Activated naive CD8-positive, alpha-beta T cell treated with anti-CD3 and anti-CD28 coated beads, Interleukin-2, amount 10 ng/mL, durations not matched to agents 7 days and 5 days (primary cell): ENCODE data around the gene DNMT1. TPM values are rescaled to one million over a fixed set of nuclear protein-coding genes. Genes with fewer than 3 reads are reported as not detected.

Experiments
- ATAC-seq: fragments of 150-1000 bp; cut with Tn5 transposase; one replicate; pipeline ENCODE4 v1.10.0; 2021; ENCODE audit warnings: low read depth, moderate library complexity
- POLR2A ChIA-PET: fragments of 350-600 bp; sonication (Branson Sonifier 250); formaldehyde crosslinking; loops from one replicate; lab custom pipeline; 2021; ENCODE audit warnings: antibody characterized with exemption; lab: Charles Lee
- DNase-seq: peaks from one replicate; pipeline ENCODE4 v3.0.0; 2021
- H3K27ac Mint-ChIP-seq: one replicate; pipeline ENCODE4 v1.8.0; 2022; ENCODE audit warnings: mild to moderate bottlenecking, mixed read lengths
- H3K27me3 Mint-ChIP-seq: one replicate; pipeline ENCODE4 v1.8.0; 2022; ENCODE audit warnings: mild to moderate bottlenecking, moderate library complexity, mixed read lengths
- H3K36me3 Mint-ChIP-seq: one replicate; pipeline ENCODE4 v1.8.0; 2021; ENCODE audit warnings: mild to moderate bottlenecking, mixed read lengths
- H3K4me1 Mint-ChIP-seq: one replicate; pipeline ENCODE4 v1.8.0; 2021; ENCODE audit warnings: mixed read lengths
- H3K4me3 Mint-ChIP-seq: one replicate; pipeline ENCODE4 v1.8.0; 2022; ENCODE audit warnings: mild to moderate bottlenecking, moderate library complexity, mixed read lengths
- H3K9me3 Mint-ChIP-seq: one replicate; pipeline ENCODE4 v1.8.0; 2021; ENCODE audit warnings: mixed read lengths
- total RNA-seq, 2 experiments: library from RNA; stranded (reverse); gene quantifications; one replicate each; pipeline ENCODE4 v1.2.3, GENCODE V29; 2021

The DNMT1 gene
- total RNA-seq, 2 experiments from 2014 or later, result 347 to 384 TPM

GRCh38 chr19:10104130-10104513 lies 90.6 kb downstream of the DNMT1 start:
- no peaks in the 10 kb centered on the region for H3K27me3 Mint-ChIP-seq
- no peaks in the 10 kb centered on the region for H3K9me3 Mint-ChIP-seq
- H3K4me1 Mint-ChIP-seq, result peaks cover 51% of the 10 kb centered on the region
- no peak for DNase-seq
- POLR2A ChIA-PET, result interaction anchor here (0.6 to 5.7 kb wide), 10 partner anchors 7 to 466 kb away, joined by 3 to 112 read pairs (median 6); partner anchors contain the start of genes DNMT1 and P2RY11
- H3K27ac Mint-ChIP-seq, result peak overlapping the region; percentile 100
- ATAC-seq, result no peak
- H3K4me3 Mint-ChIP-seq, result peak overlapping the region; percentile 20
- H3K36me3 Mint-ChIP-seq, result peaks cover 19% of the 10 kb centered on the region

GRCh38 chr19:10102787-10103236 lies 91.9 kb downstream of the DNMT1 start:
- H3K9me3 Mint-ChIP-seq, result no peaks in the 10 kb centered on the region
- POLR2A ChIA-PET, result interaction anchor here (0.6 to 5.7 kb wide), 4 partner anchors 12 to 197 kb away, joined by 3 to 79 read pairs (median 5); partner anchors contain the start of gene P2RY11
- no peaks in the 10 kb centered on the region for H3K27me3 Mint-ChIP-seq
- no peak for DNase-seq
- peaks cover 54% of the 10 kb centered on the region for H3K4me1 Mint-ChIP-seq
- H3K4me3 Mint-ChIP-seq, result peak overlapping the region; percentile 60
- H3K27ac Mint-ChIP-seq, result peak overlapping the region; percentile 95
- peaks cover 12% of the 10 kb centered on the region for H3K36me3 Mint-ChIP-seq
- no peak for ATAC-seq

GRCh38 chr19:10100163-10100785 lies 94.5 kb downstream of the DNMT1 start:
- POLR2A ChIA-PET, result interaction anchor here (6.9 kb wide), 1 partner anchor 12 kb away, joined by 79 read pairs; the partner anchor contains the start of gene P2RY11
- Mint-ChIP-seq H3K27ac (peak overlapping the region; percentile 95), H3K27me3 (no peaks in the 10 kb centered on the region), H3K9me3 (peaks cover 2% of the 10 kb centered on the region), H3K4me3 (peak overlapping the region; percentile 50), H3K4me1 (peaks cover 43% of the 10 kb centered on the region), H3K36me3 (peaks cover 3% of the 10 kb centered on the region)
- no peak for ATAC-seq
- DNase-seq, result no peak

GRCh38 chr19:10096615-10096963 lies 98.2 kb downstream of the DNMT1 start:
- H3K36me3 Mint-ChIP-seq, result peaks cover 27% of the 10 kb centered on the region
- DNase-seq, result no peak
- peak overlapping the region; percentile 53 for H3K4me3 Mint-ChIP-seq
- H3K27me3 Mint-ChIP-seq, result no peaks in the 10 kb centered on the region
- POLR2A ChIA-PET, result interaction anchor here (0.6 to 6.9 kb wide), 14 partner anchors 10 to 1236 kb away, joined by 3 to 112 read pairs (median 4); partner anchors contain the start of genes DNMT1, P2RY11, PPAN and SHFL
- H3K4me1 Mint-ChIP-seq, result peaks cover 21% of the 10 kb centered on the region
- no peak for ATAC-seq
- peak overlapping the region; percentile 77 for H3K27ac Mint-ChIP-seq
- peaks cover 2% of the 10 kb centered on the region for H3K9me3 Mint-ChIP-seq

GRCh38 chr19:10095948-10096614 lies 98.7 kb downstream of the DNMT1 start:
- peak; percentile 99 for DNase-seq
- Mint-ChIP-seq H3K4me3 (peak overlapping the region; percentile 53), H3K27ac (peak overlapping the region; percentile 77), H3K27me3 (no peaks in the 10 kb centered on the region), H3K9me3 (peaks cover 2% of the 10 kb centered on the region), H3K4me1 (peaks cover 22% of the 10 kb centered on the region), H3K36me3 (peaks cover 27% of the 10 kb centered on the region)
- peak; percentile 93 for ATAC-seq
- POLR2A ChIA-PET, result interaction anchor here (0.6 to 6.9 kb wide), 16 partner anchors 10 to 1236 kb away, joined by 3 to 112 read pairs (median 4); partner anchors contain the start of genes DNMT1, P2RY11, PIN1 and PPAN

- POLR2A ChIA-PET, result interaction anchor here (0.7 to 6.9 kb wide), 13 partner anchors 9 to 261 kb away, joined by 3 to 112 read pairs (median 4); partner anchors contain the start of genes DNMT1, P2RY11, PIN1 and PPAN
- H3K36me3 Mint-ChIP-seq, result peaks cover 27% of the 10 kb centered on the region
- peak overlapping the region; percentile 38 for H3K27ac Mint-ChIP-seq
- peaks cover 20% of the 10 kb centered on the region for H3K4me1 Mint-ChIP-seq
- no peaks in the 10 kb centered on the region for H3K27me3 Mint-ChIP-seq
- no peak for ATAC-seq
- H3K4me3 Mint-ChIP-seq, result no peak overlapping the region
- no peak for DNase-seq
- peaks cover 2% of the 10 kb centered on the region for H3K9me3 Mint-ChIP-seq
These were observed 99.2 kb downstream of the DNMT1 start for GRCh38 chr19:10095622-10095947.

GRCh38 chr19:10093295-10094186 lies 101.2 kb downstream of the DNMT1 start:
- Mint-ChIP-seq H3K4me1 (peaks cover 13% of the 10 kb centered on the region), H3K4me3 (no peak overlapping the region), H3K27ac (no peak overlapping the region), H3K27me3 (no peaks in the 10 kb centered on the region), H3K9me3 (peaks cover 2% of the 10 kb centered on the region), H3K36me3 (peaks cover 39% of the 10 kb centered on the region)
- ATAC-seq, result no peak
- DNase-seq, result no peak
- POLR2A ChIA-PET, result interaction anchor here (0.5 to 1.0 kb wide), 3 partner anchors 8 to 154 kb away, joined by 3 read pairs; no protein-coding TSS in a partner anchor

GRCh38 chr19:10092648-10093294 lies 102.0 kb downstream of the DNMT1 start:
- Mint-ChIP-seq H3K27me3 (no peaks in the 10 kb centered on the region), H3K36me3 (peaks cover 41% of the 10 kb centered on the region), H3K27ac (peak overlapping the region; percentile 31), H3K4me1 (peaks cover 13% of the 10 kb centered on the region), H3K4me3 (no peak overlapping the region), H3K9me3 (peaks cover 2% of the 10 kb centered on the region)
- no peak for ATAC-seq
- POLR2A ChIA-PET, result interaction anchor here (0.5 kb wide), 1 partner anchor 9 kb away, joined by 3 read pairs; no protein-coding TSS in a partner anchor
- no peak for DNase-seq

- POLR2A ChIA-PET, result no interaction called here
- ATAC-seq, result no peak
- no peak for DNase-seq
- Mint-ChIP-seq H3K4me3 (peak overlapping the region; percentile 16), H3K4me1 (peaks cover 18% of the 10 kb centered on the region), H3K27me3 (no peaks in the 10 kb centered on the region), H3K9me3 (peaks cover 2% of the 10 kb centered on the region), H3K27ac (peak overlapping the region; percentile 18), H3K36me3 (peaks cover 48% of the 10 kb centered on the region)
These were observed 102.7 kb downstream of the DNMT1 start for GRCh38 chr19:10091895-10092641.

- peaks cover 49% of the 10 kb centered on the region for H3K36me3 Mint-ChIP-seq
- DNase-seq (no peak), ATAC-seq (no peak)
- POLR2A ChIA-PET, result interaction anchor here (1.2 to 1.7 kb wide), 2 partner anchors 20 to 22 kb away, joined by 4 to 5 read pairs; partner anchors contain the start of gene P2RY11
- H3K9me3 Mint-ChIP-seq, result peaks cover 2% of the 10 kb centered on the region
- H3K4me3 Mint-ChIP-seq, result no peak overlapping the region
- no peaks in the 10 kb centered on the region for H3K27me3 Mint-ChIP-seq
- H3K4me1 Mint-ChIP-seq, result peaks cover 16% of the 10 kb centered on the region
- H3K27ac Mint-ChIP-seq, result peak overlapping the region; percentile 18
These were observed 103.4 kb downstream of the DNMT1 start for GRCh38 chr19:10091370-10091687.

- no peak overlapping the region for H3K4me3 Mint-ChIP-seq
- peak overlapping the region; percentile 56 for H3K27ac Mint-ChIP-seq
- POLR2A ChIA-PET, result interaction anchor here (0.6 to 1.7 kb wide), 5 partner anchors 12 to 627 kb away, joined by 3 to 7 read pairs (median 5); partner anchors contain the start of gene P2RY11
- DNase-seq (no peak), ATAC-seq (no peak)
- peaks cover 19% of the 10 kb centered on the region for H3K4me1 Mint-ChIP-seq
- H3K36me3 Mint-ChIP-seq, result peaks cover 45% of the 10 kb centered on the region
- H3K9me3 Mint-ChIP-seq, result no peaks in the 10 kb centered on the region
- H3K27me3 Mint-ChIP-seq, result no peaks in the 10 kb centered on the region
These were observed 104.9 kb downstream of the DNMT1 start for GRCh38 chr19:10089801-10090375.
